Measurements from ENCODE around the gene CARD18.

CARD18 gene, protein sequence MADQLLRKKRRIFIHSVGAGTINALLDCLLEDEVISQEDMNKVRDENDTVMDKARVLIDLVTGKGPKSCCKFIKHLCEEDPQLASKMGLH

GRCh38 chr11:105139669-105140068 lies at the start of gene CARD18:
Gene CARD18, minus strand, starts transcription at chr11:105139769. Its CDS starts 43 bp downstream, at chr11:105139726.
- no peak for DNase-seq

DNA sequence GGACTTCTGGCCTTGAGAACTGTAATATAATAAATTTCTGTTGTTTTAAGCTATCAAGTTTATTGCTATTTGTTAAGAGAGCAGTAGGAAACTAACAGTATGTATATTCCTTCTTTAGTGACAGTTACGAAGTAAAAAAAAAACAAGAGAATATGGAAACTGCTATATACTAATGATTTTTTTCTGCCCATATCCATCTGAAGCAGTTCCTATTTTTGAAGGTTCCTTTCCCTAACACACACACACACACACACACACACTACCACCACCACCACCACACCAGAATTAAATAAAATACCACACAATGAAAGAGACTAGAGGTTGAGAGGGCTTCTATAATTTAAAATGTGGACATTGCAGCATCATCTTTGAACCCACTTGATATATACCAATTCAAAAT lies 44.4 kb upstream of the CARD18 start:
- no peak for DNase-seq

GRCh38 chr11:105183426-105183825 lies 43.9 kb upstream of the CARD18 start:
- DNase-seq: no peak

DNA sequence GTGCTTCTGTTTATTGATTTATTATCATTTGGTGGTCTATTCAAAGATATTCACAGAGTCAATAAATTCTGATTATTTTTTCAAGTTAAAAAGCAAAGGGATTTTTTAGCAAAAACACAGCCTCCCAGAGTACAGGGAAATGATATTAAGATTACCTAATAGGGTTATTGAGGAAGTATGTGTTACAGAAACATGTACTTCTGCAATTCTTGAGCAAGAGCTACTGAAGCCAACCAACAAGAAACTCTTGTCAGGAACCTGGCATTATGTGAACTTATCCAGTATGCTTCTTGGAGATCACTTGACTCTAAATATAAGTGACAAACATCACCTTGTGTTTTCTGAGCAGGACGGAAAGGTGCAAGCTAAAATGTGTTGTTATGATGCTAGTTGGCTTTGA lies 42.0 kb upstream of the CARD18 start:
- DNase-seq: no peak

GRCh38 chr11:105181100-105181499 lies 41.5 kb upstream of the CARD18 start:
- DNase-seq: peak in 1 of 2 donors; percentile 3

GRCh38 chr11:105179542-105180278 lies 40.1 kb upstream of the CARD18 start:
- no peak for DNase-seq

DNA sequence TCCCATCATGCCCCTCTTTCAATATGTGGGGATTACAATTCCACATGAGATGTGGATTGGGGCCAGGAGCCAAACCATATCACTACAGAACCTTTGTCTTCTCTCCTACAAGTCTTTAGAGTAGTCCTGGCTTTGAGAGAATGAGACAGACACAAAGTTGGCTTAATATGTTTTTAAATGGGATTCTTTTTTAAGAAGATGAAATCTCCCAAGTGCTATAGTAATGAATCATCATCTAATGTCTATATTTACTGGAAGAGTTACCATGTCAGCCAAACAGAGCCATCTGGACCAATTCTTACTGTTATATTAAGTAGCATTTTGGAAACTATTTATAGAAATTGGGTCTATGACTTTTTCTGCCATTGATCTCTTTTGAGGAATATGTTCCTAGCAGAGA lies 38.1 kb upstream of the CARD18 start:
- DNase-seq: no peak

DNA sequence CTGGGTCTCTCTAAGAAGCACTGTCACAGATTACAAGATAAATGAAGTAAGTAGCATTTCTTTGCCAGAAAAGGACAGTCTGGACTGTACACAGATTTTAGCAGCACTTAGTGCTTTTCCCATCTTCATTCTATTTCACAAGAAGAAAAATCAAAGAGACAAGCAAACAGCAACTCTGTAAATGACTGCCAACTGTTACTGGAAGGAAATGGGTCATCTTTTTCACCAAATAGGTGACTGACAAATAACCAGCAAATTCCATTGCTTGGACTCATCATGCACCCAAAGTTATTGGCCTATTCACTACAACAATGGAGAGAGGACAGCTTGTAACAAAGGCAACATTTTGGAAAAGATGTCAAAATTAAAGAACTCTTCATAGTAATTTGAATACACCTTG lies 28.9 kb upstream of the CARD18 start:
- no peak for DNase-seq

GRCh38 chr11:105167244-105167643 lies 27.7 kb upstream of the CARD18 start:
- no peak for DNase-seq

GRCh38 chr11:105164208-105164607 lies 24.6 kb upstream of the CARD18 start:
- no peak for DNase-seq

DNA sequence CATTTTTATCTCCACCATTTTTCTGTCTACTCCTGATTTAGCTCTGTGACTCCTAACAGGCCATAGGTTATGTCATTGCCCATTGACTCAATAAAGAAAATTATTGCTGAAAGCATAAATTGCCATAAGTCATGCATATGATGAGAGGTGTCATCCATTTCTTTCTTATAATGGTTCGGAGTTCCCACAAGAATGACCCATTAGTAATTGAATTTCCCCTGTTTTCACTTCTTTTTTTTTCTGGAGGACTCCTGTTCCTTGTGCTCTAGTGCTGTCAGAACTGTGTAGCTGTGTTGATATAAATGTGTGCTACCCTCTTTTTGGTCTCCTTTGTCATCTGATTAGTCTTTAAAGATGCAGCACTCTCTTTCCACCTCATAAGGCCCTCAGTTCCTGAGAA lies 22.9 kb upstream of the CARD18 start:
- DNase-seq: no peak

DNA sequence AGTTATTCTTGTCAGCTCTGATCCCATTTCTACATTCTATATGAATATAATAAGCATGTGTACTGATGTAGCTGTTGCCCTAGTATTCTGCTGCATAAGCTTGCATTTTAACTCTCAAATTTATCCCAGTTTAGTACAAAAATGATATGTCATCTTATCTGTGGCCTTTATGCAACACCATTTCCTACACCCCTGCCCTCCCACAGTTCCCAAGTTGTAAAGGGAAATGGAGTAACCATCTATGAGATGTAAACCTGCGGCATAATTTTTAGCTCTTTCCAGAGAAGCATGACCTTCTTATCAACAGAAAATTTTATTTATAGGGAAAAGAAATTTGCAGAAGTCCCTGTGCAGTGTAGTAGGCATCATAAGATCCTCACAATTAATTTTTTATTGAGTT lies 18.9 kb upstream of the CARD18 start:
- DNase-seq: no peak

DNA sequence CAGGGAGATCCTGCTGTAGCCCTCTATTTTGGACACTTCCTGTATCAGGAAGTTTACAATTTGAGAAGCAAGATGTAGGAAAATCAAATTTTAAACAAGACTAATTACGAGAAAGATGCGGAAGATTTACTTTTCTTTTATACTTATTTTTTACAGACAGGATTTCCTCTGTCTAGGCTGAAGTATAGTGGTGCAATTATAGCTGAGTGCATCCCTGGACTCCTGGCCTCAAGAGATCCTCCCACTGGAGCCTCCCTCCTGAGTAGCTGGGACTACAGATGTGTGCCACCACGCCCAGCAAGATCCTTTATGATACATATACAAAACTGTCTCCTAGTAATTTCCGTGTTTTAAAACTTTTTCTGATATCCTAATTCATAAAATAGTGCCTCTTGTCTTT lies 17.2 kb upstream of the CARD18 start:
- no peak for DNase-seq

GRCh38 chr11:105156231-105156630 lies 16.7 kb upstream of the CARD18 start:
- no peak for DNase-seq

GRCh38 chr11:105155679-105156078 lies 16.1 kb upstream of the CARD18 start:
- DNase-seq: no peak

DNA sequence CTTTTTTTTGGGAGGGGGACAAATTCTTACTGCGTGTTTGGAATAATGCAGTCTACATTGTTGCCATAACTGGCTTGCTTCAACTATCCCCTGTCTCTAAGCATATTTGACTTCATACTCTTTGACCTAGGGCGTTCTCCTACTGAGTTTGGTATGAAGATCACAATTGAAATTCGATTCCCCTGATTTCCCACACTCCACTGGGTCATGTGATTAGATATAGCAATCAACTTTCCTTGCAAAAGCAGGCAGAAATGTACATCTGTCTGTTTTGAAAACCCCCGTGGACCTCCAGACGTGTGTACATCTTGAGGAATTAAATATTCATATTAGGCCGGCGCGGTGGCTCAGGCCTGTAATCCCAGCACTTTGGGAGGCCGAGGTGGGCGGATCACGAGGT lies 13.8 kb upstream of the CARD18 start:
- DNase-seq: no peak

- no peak for DNase-seq
These were observed 13.0 kb upstream of the CARD18 start for GRCh38 chr11:105152560-105152959.

DNA sequence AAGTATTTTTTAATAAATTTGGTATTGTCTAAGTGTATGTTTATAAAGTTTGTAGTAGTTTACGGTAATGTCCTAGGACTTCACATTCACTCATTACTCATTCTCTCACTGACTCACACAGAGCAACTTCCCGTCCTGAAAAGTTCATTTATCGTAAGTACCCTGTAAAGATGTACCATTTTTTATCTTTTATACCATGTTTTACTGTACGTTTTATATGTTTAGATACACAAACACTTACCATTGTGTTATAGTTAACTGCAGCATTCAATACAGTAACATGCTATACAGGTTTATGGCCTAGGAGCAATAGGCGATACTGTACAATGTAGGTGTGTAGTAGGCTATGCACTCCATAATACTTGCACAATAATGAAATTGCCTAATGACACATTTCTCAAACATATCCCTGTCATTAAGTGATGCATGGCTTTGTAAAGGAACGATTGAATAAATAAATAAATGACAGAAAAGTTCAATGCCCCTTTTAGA lies 12.5 kb upstream of the CARD18 start:
- no peak for DNase-seq

- DNase-seq: no peak
These were observed 9.9 kb upstream of the CARD18 start for GRCh38 chr11:105149477-105149876.

DNA sequence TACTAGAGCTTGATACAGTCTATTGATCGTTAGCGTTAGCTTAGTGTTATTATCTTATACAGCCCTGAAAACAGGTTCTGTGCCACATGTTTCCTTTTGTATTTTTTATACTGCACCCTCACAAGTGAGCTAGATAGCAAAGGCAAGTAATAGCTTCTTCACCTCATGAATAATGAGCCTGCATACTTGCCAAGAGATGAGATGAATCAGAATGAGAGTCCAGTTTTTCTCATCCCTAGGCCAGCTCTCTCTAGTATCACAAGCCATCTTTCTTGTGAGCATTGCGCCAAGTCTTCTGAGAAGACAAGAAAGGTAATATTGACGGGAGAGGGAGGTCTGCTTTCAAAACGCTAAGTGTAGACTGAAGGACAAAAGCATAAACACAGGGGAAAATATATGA lies 8.7 kb upstream of the CARD18 start:
- no peak for DNase-seq

DNA sequence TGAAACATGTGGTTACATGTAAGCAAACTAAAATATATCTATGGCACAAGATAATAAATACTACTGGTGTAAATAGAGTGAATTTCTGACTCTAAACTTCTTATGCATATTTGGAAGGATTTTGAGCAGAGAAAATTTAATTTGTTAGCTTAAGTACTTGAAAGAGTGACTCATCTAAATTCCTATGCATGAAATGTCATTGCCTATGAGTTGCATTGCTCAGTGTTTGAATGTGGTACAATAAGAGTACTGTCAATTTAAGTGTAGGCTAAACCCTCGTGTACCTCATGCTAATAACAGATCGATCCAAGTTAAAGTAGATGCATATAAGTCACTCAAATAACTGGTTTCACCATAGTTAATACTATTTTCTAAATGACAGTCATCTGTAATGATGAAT lies 5.3 kb upstream of the CARD18 start:
- no peak for DNase-seq

DNA sequence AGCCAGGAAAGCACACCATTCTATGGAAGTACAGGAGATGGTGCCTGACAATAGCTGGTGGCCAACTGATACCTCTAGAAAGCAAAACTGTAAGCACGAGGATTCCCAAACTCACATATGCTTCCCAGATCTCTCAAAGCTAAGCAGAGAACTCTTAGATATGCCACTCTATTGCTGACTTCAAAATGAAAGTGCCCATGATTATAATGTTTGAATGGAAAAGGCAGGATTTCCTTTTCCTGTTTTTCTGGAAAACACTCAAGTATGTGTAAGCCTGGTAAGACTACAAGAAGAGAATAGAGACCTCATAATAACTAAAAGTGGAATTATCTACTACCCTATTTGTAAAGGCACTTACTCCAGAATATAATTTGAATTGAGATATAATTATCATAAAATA lies 2.6 kb upstream of the CARD18 start:
- DNase-seq: no peak

GRCh38 chr11:105137286-105137685 lies 2.3 kb downstream of the CARD18 start:
- no peak for DNase-seq

GRCh38 chr11:105135883-105136282 lies 3.7 kb downstream of the CARD18 start:
- DNase-seq: no peak
